ENCODE data around the gene FLT3. TPM values are rescaled to one million over a fixed set of nuclear protein-coding genes. Genes with fewer than 3 reads are reported as not detected.

The FLT3 gene
- total RNA-seq, 2 donors from 2014 or later, result 0.12 to 0.26 TPM

DNA sequence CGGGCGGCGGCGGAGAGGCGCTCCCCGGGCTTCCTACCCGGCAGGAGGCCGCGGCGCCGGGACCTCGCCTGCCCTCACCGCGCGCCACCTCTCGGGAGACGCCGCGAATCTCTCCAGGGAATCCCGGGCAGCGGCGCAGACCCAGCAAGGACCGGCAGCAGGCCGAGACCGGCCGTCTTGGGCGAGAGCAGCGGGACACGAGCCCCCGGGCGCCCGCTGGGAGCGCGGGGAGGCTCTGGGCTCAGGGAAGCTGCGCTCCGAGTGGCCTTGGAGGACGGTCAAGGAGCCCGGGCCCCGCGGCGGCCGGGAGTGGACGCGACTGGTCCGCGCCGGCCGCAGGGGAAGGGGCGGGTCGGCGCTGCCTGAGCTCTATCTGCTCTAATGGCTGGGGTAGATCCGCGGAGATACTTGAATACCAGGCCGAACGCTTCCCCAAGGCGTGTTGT lies 145.9 kb downstream of the FLT3 start:
- Histone ChIP-seq H3K36me3 (no peaks in the 10 kb centered on the region), H3K9me3 (no peaks in the 10 kb centered on the region), H3K4me3 (peak overlapping the region; percentile 21 to 45), H3K27me3 (peaks cover 38 to 52% of the 10 kb centered on the region in 2 donors), H3K27ac (no peak overlapping the region), H3K4me1 (peaks cover 0 to 15% of the 10 kb centered on the region in 2 donors)
- DNase-seq (ENCODE audit: low spot score), result no peak
- TF ChIP-seq, protein P1, sequence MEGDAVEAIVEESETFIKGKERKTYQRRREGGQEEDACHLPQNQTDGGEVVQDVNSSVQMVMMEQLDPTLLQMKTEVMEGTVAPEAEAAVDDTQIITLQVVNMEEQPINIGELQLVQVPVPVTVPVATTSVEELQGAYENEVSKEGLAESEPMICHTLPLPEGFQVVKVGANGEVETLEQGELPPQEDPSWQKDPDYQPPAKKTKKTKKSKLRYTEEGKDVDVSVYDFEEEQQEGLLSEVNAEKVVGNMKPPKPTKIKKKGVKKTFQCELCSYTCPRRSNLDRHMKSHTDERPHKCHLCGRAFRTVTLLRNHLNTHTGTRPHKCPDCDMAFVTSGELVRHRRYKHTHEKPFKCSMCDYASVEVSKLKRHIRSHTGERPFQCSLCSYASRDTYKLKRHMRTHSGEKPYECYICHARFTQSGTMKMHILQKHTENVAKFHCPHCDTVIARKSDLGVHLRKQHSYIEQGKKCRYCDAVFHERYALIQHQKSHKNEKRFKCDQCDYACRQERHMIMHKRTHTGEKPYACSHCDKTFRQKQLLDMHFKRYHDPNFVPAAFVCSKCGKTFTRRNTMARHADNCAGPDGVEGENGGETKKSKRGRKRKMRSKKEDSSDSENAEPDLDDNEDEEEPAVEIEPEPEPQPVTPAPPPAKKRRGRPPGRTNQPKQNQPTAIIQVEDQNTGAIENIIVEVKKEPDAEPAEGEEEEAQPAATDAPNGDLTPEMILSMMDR (IDR thresholded peaks at IDR 0.05), result no peak

DNA sequence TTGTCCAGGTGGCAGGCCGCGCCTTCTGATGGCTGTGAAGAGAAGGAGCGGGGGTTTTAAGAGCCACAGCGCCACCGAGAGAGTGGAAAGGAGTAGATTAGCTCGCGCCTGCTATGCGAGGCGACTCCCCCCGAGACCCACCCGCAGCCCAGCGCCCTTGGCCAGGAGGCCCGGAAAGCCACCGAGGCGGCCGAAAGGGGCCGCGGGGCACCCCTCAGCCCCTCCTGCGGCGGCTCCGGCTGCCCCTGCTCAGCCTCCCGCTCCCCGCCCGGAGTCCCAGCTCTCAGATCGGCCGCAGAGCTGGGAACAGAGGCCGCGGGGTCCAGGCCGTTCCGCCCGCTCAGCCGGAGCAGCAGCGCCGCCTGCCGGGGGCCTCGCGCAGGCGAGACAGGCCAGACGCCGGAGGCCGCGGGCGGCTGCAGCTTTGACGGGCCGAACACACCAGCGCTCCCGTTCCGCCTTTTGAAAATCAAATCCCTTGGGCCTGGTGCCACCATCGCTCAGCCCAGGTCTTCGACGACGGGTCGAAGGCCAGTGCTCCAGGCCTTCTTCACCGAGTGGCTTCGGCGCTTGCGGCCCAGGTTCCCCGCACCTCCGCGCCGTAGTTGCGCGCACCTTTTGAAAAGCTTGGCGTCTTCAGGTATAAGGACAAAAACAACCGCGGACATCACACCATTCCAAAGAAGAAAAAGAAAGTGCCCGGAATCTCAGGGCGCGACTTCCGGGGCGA lies 146.5 kb downstream of the FLT3 start:
- TF ChIP-seq, protein P1 (IDR thresholded peaks at IDR 0.05), result peak; percentile 84 to 91

More for the DNA sequence above, 146.5 kb downstream of the FLT3 start:
- Histone ChIP-seq H3K27me3 (peaks cover 35 to 46% of the 10 kb centered on the region in 2 donors), H3K9me3 (no peaks in the 10 kb centered on the region), H3K27ac (no peak overlapping the region), H3K36me3 (no peaks in the 10 kb centered on the region), H3K4me1 (peaks cover 0 to 15% of the 10 kb centered on the region in 2 donors), H3K4me3 (peak overlapping the region; percentile 21 to 45)
- no peak for DNase-seq (ENCODE audit: low spot score)

Other genes with a start within 250 kb of the FLT3 start
- gene PDX1, start 180.6 kb downstream of the FLT3 start, total RNA-seq, result not detected
- gene CDX2, start 131.3 kb downstream of the FLT3 start, total RNA-seq, result not detected
- not detected for gene URAD, start 111.9 kb downstream of the FLT3 start, total RNA-seq
- 10 to 100 TPM in 1 of 2 donors, 1 to 10 TPM in 1; 8.7 to 12.0 TPM for gene PAN3, start 38.0 kb upstream of the FLT3 start, total RNA-seq